HG03064 (cell line): ENCODE measurements around the gene TMEM238.
"Not testable (repeated sequence)": the region's sequence is repeated elsewhere in the genome, so short reads cannot be mapped to it uniquely, and the experiment has no call there.

ENCODE experiments used
- ATAC-seq: cut with Tn5 transposase; IDR thresholded peaks from one replicate; pipeline ENCODE4 v1.9.1; 2021; ENCODE audit warnings: low read depth; ENCODE audit not compliant: unreplicated experiment

The TMEM238 gene, protein sequence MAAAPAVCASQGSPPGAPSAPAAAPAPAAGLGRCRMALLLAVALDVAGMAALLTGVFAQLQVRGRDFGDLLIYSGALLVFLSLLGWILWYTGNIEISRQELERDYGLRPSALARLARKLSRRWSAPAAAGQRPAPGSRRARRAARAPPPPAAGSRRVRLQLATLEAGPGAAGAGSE

DNA sequence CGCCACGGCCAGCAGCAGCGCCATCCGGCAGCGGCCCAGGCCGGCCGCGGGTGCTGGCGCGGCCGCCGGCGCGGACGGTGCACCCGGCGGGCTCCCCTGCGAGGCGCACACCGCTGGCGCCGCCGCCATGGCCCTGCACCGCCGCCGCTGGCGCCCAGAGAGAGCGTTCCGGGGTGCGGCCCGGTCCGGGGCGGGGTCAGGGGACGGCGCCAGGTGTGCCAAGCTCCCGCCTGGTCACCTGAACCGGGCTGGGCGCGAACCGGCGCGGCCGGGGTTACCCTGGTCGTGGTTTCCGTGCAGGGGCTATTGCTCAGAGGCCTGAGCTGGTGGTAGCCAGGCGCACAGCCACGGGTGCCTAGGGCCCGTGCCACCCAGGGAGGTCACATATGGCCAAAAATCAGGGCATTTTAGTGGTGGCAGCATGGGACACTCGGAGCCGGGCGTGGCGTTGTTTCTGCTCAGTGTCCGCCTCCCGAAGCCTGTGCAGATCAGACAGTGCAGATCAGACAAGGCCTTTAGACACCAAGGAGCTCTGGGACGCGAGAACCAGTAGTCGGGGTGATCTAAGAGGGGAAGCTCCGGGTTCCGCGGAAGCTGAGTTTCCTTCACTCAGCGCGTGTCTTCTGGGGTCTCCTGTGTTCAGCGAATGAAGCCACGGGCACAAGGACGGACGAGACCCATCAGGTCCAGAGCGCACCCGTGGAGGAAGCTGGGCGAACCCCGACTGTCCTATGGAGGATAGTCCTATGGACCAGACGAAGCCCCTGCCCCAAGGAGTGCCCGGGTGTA, at the start of gene TMEM238:
TSS of gene TMEM238 (minus strand) at position 162 of the 789 bp plus-strand sequence. CDS start at position 129, 33 bp downstream.
- ATAC-seq: no peak

GRCh38 chr19:55433292-55433691, 49.2 kb upstream of the TMEM238 start:
- ATAC-seq: no peak

DNA sequence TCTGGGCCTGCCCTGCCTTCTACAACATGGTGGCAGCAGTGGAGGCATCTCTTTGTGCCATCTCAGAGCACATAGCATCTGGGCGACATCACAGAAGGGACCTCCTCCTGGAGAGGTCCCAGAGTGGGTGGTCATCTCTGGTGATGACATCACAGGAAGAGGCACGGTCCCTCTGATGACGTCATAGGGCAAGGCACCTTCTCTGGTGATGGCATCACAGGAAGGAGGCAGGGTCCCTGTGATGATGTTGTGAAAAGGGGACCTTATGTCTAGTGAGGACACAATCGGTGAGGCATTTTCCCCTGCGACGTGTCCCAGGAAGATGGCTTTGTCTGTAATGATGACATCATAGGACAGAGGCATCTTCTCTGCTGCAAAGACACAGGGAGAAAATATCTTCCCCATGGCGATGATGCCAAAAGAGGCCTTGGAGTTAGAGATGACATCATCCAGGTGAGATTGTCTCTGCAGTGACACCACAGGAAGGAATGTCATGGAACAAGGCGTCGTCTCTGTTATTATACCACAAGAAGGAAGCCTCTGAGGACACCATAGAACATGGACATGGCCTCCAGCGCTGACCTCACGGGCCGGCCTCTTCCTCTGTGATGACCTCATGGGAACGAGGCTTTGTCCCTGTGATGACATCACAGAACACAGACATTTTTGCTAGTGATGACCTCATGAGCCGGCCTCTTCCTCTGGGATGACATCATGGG, 48.3 kb upstream of the TMEM238 start:
- no peak for ATAC-seq

- no peak for ATAC-seq
Measured at GRCh38 chr19:55431183-55431582, 47.1 kb upstream of the TMEM238 start.

- ATAC-seq: no peak
Measured at GRCh38 chr19:55426042-55426441, 42.0 kb upstream of the TMEM238 start.

DNA sequence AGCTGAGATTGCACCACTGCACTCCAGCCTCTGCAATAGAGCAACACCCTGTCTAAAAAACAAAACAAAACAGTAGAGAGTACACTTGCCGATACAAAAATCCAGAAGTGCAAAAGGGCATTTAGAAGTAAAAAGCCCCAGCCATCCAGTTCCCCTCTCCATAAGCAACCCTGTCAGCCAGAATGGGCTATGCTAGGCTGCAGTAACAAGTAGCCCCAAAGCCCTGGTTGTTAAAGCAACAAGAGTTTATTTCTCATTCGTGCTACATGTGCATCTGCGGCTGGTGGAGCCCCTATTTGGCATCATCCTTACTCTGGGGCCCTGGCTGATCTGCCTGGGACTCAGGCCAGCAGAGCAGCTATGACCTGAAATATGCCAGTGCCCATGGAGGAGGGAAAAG, 40.4 kb upstream of the TMEM238 start:
- no peak for ATAC-seq

DNA sequence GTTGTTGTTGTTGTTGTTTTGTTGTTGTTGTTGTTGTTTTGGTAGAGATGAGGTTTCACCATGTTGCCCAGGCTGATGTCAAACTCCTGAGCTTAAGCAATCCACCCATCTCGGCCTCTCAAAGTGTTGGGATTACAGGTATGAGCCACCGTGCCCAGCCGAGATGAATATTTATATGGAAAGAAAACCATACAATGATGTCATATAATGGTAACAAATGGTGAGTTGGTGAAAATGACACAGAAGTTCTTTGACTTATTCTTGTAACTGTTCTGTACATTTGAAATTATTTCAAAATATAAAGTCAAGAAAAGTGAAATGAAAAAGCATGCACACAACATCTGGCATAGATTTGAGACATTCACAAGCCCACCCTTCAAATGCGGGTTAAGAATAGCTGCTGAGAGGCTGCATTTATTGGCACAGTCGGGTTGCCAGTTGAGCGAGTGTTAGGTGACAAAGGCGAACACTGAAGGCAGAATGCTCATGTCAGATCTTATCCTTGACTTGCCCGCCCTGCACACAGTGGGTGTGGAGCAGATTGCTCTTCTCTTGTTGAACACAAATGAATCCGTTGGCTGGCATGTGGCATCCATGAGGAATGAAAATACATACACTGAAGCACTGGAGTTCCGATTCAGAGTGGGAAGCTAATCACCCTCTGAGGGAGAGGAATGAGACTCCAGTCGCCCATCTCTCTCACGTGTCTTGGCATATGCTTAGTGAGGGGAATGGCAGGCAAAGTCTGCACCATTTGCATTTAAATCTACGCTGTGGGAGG, 39.3 kb upstream of the TMEM238 start:
- ATAC-seq: no peak

GRCh38 chr19:55421281-55421680, 37.2 kb upstream of the TMEM238 start:
- ATAC-seq: not testable (repeated sequence)

- no peak for ATAC-seq
Measured at GRCh38 chr19:55419624-55420236, 35.6 kb upstream of the TMEM238 start.

DNA sequence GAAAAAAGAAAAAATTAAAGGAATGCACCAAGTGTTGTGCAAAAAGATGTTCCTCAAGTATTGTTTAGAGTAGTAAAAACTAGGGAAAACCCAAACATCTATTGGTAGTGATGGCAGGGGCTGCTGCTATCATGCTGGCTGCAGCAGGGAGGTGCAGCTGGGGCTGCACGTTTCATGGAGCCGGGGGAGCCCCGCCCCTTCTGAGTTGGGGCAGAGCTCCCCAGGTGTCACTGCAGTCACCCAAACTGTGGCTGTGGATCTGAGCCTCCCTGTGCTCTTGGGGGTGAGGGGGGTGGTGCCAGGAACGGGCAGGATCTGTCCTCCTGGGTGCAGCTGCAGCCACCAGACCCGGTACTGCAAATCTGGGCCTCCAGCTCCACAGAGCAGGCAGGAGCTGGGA, 35.0 kb upstream of the TMEM238 start:
- no peak for ATAC-seq

GRCh38 chr19:55418185-55418584, 34.1 kb upstream of the TMEM238 start:
- no peak for ATAC-seq

DNA sequence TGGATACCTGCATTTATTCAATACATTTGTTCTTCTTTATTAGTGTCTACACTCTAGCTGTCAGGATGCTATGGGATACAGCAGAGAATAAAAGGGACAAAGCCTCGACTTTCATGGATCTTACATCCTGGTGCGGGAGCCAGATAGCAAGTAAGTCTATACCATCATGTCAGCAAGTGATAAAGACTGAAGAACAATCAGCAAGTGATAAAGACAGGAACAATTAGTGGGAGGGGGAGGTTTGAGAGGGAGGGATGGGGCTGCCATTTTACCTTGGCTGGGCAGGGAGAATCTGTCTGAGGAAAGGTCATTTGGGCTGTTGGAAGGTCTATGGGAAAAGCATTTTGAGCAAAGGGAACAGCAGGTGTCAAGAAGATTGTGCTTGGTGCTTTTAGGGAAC, 26.1 kb upstream of the TMEM238 start:
- ATAC-seq: no peak

- ATAC-seq: not testable (repeated sequence)
Measured at GRCh38 chr19:55409179-55409578, 25.1 kb upstream of the TMEM238 start.

- no peak for ATAC-seq
Measured at GRCh38 chr19:55408533-55408872, 24.4 kb upstream of the TMEM238 start.

GRCh38 chr19:55407800-55408532, 23.9 kb upstream of the TMEM238 start:
- peak; percentile 80 for ATAC-seq

GRCh38 chr19:55407550-55407799, 23.4 kb upstream of the TMEM238 start, which contains the start of gene UBE2S:
UBE2S (minus strand) TSS chr19:55407788; CDS start chr19:55407589, 199 bp downstream.
- ATAC-seq: not testable (repeated sequence)

- ATAC-seq: peak; percentile 2
Measured at GRCh38 chr19:55406826-55407549, 22.9 kb upstream of the TMEM238 start.

GRCh38 chr19:55406091-55406825, 22.2 kb upstream of the TMEM238 start:
- no peak for ATAC-seq

DNA sequence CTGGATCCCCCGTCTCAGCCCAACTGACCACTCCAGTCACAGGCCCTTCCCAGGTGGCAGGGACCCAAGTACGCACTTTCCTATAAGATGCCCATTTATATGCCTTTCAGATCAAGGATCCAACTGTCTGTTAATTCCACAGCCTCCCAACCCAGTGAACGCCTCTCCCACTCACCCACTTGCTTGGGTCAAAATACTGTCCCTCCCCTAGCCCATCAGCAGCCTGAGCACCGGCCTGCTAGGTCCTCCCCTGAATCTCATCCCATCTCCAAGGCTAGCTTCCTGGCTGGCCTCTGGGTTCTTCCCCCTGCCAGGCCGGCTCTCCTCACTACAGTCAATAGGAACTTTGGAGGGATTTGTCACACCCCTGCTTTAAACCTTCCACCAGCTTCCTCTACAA, 21.5 kb upstream of the TMEM238 start:
- no peak for ATAC-seq
